GM20431 (cell line): ENCODE data around the gene MEF2A.
"Not testable (repeated sequence)": the region's sequence is repeated elsewhere in the genome, so short reads cannot be mapped to it uniquely, and the experiment has no call there.

Source experiments
- in situ Hi-C: fragments of 300-500 bp; cut with MseI, MboI; formaldehyde crosslinking; loops from one replicate; pipeline ENCODE4 v1.15.0; 2020; ENCODE audit warnings: low sequenced_read_pairs; ENCODE audit not compliant: unreplicated experiment

The MEF2A gene

GRCh38 chr15:99634576-99634975 lies 68.8 kb downstream of the MEF2A start:
- in situ Hi-C loops = no loop called here

GRCh38 chr15:99635145-99635544 lies 69.4 kb downstream of the MEF2A start:
- in situ Hi-C loops = no loop called here

- in situ Hi-C loops = no loop called here
Observed at GRCh38 chr15:99635794-99636193, 70.0 kb downstream of the MEF2A start.

DNA sequence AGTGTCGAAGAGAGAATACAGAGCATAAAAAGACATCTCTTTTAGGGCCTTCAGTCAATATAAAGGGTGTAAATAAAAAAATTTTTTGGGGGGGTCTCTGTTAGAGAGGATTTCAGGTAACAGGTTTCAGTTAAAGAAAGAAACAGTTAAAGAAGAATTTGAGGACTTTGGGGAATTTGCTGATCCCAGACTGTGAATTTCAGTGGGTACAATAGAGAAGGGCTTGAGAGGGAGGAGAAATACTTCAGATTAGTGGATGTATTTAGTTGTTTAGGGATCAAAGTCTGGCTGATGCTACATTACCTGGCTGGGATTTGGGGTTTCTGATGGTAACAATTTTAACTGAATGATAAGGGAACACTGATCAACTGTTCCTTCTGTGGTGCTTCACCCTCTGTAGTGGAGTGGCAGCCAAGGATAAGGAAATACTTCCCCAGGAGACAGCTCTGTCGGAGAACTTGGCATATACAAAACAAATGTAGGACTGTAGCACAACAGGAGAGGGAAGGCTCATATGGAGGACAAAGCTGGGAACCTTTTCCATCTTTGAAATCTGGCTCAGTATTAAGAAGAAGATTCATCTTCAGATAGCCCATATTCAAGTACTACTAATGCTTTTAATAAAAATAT lies 79.2 kb downstream of the MEF2A start:
- in situ Hi-C loops = no loop called here

DNA sequence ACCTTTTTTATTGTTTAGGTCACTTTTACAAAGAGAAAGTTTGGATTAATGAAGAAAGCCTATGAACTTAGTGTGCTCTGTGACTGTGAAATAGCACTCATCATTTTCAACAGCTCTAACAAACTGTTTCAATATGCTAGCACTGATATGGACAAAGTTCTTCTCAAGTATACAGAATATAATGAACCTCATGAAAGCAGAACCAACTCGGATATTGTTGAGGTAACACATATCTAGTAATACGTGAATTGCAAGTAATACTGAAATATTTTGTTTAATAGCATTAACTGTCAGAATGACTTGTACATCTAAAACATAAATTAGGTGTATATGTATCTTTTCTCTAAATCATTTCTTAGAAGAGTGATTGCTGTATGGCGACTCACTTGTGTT lies 79.8 kb downstream of the MEF2A start:
- in situ Hi-C loops = no loop called here

GRCh38 chr15:99645951-99646350 lies 80.2 kb downstream of the MEF2A start:
- in situ Hi-C loops = no loop called here

DNA sequence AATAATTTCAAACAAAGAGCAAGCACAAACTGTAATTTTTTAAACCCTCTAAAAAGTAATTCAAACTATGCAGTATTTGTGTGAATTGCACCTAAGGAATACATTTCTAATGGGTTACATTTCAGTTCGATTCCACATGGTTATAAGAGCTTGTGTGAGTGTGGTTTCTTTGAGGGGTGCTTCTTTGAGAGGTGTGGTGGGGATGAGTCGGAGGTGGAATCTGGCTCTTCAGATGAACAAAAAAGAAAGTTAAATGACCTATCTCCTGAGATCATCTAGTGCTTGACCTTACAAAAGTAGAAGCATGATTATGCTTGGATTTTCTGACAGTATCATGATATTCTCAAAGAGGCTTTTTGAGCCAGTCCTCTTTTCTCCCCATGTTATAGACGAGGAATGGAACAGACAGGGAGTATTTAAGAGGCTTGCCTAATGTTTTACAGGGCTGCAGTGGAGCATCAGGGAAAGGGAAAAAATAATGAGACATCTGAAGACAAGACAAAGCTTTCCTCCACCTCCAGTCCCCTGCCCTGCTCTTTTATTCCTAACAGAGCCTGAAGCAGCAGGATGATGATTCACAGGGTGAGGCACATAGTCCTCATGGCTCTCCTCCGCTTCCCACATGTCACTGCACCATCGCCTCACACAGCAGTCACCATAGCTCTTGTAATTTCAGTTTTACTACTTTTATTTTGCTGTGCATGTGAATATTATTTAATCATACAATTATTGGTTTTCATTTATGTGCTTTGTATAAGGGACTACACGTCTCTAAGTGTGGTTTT lies 85.4 kb downstream of the MEF2A start:
- in situ Hi-C loops = no loop called here

DNA sequence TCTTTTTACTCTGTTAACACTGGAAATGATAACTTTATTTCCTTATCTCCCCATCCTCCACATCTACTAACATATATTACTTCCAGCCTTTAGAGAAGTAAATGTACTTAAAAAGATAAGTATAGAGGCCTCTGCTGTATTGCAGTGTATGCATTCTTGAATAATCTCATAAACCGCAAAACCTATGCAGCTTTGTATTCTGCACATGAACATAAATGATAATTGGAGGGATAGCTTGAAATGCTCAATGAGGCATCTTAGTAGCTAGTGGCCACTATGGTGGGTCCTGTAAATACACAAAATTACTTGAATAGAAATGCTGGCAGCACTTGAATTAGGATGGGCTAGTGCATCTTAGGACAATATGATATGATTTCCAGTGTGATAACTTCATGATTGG lies 90.4 kb downstream of the MEF2A start:
- in situ Hi-C loops = no loop called here

DNA sequence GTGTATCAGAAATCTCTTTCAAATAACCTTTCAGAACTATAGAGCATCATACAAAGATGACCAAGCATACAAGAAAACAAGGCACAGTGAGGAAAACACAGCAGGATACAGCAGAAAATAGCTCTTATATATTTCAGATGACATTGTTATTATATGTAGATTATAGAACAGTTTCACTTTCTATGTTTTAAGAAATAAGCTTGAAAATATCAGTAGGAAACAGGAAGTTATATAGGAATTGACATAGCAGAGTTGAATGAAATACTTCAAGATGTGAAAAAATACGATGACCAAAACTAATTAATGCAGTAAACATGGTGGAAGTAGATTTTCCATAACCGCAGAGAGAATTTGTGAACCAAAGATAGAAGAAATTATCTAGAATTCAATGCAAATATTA lies 92.2 kb downstream of the MEF2A start:
- in situ Hi-C loops = no loop called here

DNA sequence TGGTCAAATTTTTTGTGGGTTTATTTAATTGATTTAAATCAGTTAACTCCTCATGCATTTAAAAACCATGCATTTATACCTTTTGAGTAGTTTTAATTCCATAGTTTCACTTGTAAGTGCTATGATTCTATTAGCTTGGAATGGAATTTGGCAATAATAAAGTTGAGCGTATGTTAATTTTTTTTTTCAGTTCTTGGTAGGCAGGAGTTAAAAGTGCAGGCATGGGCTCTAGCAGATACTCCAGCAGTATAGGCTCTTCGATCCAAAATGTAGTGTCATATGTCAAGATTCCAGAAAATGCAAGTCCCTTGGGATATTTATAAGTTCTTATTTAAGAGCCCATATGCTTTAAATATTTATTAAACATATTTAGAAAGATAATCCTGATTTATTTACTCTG lies 97.1 kb downstream of the MEF2A start:
- in situ Hi-C loops = no loop called here

DNA sequence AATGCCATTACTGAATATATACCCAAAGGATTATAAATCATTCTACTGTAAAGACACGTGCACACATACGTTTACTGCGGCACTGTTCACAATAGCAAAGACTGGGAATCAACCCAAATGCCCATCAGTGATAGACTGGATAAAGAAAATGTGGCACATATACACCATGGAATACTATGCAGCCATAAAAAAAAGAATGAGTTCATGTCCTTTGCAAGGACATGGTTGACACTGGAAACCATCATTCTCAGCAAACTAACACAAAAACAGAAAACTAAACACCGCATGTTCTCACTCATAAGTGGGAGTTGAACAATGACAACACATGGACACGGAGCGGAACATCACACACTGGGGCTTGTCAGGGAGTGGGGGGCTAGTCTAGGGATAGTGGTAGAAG lies 100.3 kb downstream of the MEF2A start:
- in situ Hi-C loops = not testable (repeated sequence)

GRCh38 chr15:99668533-99669182 lies 102.9 kb downstream of the MEF2A start:
- in situ Hi-C loops = no loop called here

- in situ Hi-C loops = no loop called here
Observed at GRCh38 chr15:99669250-99669649, 103.5 kb downstream of the MEF2A start.

DNA sequence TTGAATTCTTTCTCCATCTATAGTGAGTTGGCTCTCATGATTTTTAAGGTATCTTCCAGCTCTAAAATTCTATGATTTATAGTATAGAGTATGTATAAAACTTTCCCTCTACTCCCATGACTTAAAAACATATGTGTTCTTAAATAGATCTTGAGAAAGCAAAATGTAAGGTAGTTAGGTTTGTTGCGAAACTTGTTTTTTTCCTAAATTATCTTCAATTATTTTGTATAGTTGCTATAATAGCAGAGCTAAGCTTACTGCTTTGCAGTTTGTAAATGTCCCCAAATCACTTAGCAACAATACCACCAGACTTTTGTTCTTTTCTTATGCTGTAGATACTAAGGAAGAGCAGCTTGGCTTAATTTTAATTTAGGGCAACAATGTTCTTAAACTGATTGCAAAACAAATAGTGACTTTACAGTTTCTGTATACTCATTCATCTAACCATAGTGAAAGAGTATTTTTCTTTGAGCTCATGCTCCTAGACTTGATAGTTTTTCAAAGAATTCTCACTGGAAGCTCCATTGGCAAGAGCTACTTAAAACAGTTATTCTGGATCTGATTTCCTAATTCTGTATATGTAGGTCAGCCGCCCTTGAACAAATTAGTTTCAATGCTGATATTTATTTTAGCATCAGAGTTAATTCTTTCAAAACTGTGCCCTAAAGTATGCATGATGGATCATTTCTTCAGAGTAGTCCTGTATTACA lies 106.3 kb downstream of the MEF2A start:
- in situ Hi-C loops = no loop called here

DNA sequence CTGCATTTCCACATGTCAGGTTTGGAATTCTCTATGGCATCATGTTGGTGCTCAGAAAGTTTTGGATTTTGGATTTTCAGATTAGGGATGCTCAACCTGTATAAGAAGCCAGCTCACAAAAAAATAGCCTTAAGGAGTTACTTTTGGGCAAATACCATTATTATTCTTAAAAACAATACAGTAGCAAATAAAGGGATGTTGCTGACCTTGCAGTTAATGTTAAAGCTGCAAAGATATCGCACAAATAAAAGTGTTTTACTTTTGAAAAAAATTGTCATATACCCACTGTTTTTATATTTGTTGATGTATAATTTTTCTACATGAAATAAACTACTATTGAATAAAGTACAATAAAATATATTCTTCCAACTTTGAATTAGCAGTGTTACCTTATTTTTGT lies 107.3 kb downstream of the MEF2A start:
- in situ Hi-C loops = no loop called here

- in situ Hi-C loops = no loop called here
Observed at GRCh38 chr15:99674279-99674678, 108.5 kb downstream of the MEF2A start.

GRCh38 chr15:99677540-99678134 lies 111.9 kb downstream of the MEF2A start:
- in situ Hi-C loops = no loop called here

GRCh38 chr15:99680276-99680675 lies 114.5 kb downstream of the MEF2A start:
- in situ Hi-C loops = no loop called here

DNA sequence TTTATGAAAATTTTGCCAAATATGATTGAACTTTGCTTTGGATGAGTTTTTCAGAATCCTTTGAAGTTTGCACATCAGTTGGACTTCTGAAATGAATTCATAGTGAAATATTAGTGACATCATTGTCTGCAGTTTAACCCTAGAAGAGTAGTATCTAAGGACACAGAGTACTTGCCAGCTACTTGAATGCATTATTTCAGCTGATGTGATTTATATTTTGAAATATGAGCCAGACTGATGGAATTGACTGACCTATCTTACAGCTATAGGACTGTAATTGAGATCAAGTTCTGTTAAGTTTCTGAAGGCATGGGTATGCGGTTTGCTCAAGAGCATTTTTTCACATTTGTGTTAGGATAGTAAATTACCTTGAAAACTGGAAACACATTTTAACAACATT lies 116.2 kb downstream of the MEF2A start:
- in situ Hi-C loops = no loop called here

DNA sequence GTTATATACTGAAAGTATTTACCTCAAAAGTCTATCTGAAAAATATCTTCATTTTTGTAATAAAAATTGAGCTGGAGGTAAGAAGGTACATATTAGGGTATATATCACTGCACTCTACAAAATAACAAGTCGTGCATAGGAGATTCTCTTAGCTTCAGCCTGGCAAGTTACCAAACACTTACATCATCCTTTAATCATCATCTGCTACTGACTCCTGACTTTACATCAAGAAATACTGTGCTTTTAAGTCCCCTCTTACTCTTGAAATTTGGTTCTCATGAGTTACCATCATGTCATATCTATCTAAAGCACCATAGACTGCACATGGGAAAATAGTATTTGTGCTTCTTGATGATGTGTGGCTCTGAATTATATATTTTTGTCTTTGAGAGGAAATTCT lies 116.7 kb downstream of the MEF2A start:
- in situ Hi-C loops = no loop called here
